PC-3 (cell line): Measurements from ENCODE around the gene AMFR.

Experiments used
- EZH2 ChIP-seq: fragments of 300-600 bp; sonication (generic); IDR thresholded peaks from one replicate; pipeline ENCODE4 v1.6.1; 2017; ENCODE audit warnings: antibody characterized with exemption, mild to moderate bottlenecking, low read length; ENCODE audit not compliant: unreplicated experiment
- EZH2phosphoT487 ChIP-seq: fragments of 300-600 bp; sonication (generic); IDR thresholded peaks from 2 replicates; pipeline ENCODE4 v1.6.1; 2018; ENCODE audit warnings: mild to moderate bottlenecking, antibody characterized with exemption, low read length, borderline replicate concordance
- TF ChIP-seq, protein P1 (sequence below): fragments of 300-600 bp; sonication (generic); conservative IDR thresholded peaks from 2 replicates; pipeline ENCODE4 v1.5.1; 2017; ENCODE audit warnings: antibody characterized with exemption, low read depth, mild to moderate bottlenecking, low read length

GRCh38 chr16:56320056-56320455 is 105.3 kb downstream of the AMFR start:
- TF ChIP-seq EZH2phosphoT487, result no peak
- TF ChIP-seq, protein P1, sequence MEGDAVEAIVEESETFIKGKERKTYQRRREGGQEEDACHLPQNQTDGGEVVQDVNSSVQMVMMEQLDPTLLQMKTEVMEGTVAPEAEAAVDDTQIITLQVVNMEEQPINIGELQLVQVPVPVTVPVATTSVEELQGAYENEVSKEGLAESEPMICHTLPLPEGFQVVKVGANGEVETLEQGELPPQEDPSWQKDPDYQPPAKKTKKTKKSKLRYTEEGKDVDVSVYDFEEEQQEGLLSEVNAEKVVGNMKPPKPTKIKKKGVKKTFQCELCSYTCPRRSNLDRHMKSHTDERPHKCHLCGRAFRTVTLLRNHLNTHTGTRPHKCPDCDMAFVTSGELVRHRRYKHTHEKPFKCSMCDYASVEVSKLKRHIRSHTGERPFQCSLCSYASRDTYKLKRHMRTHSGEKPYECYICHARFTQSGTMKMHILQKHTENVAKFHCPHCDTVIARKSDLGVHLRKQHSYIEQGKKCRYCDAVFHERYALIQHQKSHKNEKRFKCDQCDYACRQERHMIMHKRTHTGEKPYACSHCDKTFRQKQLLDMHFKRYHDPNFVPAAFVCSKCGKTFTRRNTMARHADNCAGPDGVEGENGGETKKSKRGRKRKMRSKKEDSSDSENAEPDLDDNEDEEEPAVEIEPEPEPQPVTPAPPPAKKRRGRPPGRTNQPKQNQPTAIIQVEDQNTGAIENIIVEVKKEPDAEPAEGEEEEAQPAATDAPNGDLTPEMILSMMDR, result no peak
- TF ChIP-seq EZH2, result no peak
